HG03460 (cell line): Measurements from ENCODE around the gene CCNI2.

Experiments
- ATAC-seq: cut with Tn5 transposase; IDR thresholded peaks from one replicate; pipeline ENCODE4 v1.9.1; 2021; ENCODE audit not compliant: unreplicated experiment

The CCNI2 gene

DNA sequence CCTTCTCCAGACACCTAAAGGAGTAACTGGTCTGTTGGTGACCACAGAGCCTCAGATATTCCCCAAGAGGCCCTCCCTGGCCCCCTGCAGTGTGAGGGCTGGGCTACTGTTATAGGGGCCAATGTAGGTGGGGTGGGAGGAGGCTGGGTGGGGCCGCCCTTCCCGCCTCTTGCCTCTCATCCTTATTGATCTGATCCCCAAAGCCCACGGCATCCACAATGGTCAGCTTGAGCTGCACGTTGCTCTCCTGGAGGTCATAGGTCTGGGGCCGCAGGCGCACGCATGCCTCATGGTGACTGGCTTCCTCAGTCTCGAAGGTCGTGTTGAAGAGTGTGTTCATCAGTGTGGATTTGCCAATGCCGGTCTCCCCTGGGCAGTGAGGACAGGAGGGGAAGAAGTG, 16.8 kb downstream of the CCNI2 start:
- ATAC-seq = no peak

DNA sequence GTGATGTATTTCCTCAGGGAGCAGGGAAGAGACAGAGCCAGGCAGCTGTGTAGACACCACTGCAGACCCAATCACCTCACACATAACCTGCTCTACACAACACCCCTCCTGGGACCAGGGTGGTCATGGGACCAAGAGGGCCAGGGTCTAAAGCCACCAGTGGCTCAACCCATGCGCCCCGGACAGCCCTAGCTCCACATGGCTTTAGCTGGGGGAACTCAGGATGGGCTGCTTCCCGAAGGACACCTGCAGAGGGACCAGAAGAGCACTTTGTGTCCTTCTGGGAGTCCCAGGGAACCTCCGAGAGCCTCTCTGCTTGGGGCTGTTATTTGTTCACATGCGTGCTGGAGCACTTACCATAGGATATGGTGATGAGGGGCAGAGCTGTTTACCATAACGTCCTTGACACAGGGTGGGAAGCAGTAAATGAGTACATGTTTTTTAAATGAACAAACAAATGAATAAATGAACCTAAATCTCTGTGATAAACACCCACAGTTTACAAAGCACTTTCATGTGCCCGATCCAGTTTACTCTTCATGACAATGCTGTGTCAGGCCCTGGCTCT, 17.5 kb downstream of the CCNI2 start:
- no peak for ATAC-seq

GRCh38 chr5:132765311-132766019, 18.2 kb downstream of the CCNI2 start:
- ATAC-seq = no peak

- ATAC-seq = no peak
Observed at GRCh38 chr5:132766020-132766805, 19.0 kb downstream of the CCNI2 start.

DNA sequence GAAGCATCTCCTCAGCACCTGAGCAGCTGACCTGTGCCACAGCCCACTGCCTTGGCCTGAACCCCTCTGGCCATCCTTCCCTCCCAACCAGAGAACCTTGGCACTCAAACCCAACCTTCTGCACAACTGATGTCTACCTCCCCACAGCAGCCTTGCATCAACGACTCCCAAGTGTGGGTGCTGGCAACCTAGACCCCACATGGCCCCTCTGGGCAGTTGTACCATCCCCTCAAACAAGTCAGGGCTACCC, 19.5 kb downstream of the CCNI2 start:
- ATAC-seq = no peak

GRCh38 chr5:132767150-132767549, 19.9 kb downstream of the CCNI2 start:
- ATAC-seq = no peak

- no peak for ATAC-seq
Observed at GRCh38 chr5:132768485-132768868, 21.3 kb downstream of the CCNI2 start.

- no peak for ATAC-seq
Observed at GRCh38 chr5:132770476-132771159, 23.4 kb downstream of the CCNI2 start.

DNA sequence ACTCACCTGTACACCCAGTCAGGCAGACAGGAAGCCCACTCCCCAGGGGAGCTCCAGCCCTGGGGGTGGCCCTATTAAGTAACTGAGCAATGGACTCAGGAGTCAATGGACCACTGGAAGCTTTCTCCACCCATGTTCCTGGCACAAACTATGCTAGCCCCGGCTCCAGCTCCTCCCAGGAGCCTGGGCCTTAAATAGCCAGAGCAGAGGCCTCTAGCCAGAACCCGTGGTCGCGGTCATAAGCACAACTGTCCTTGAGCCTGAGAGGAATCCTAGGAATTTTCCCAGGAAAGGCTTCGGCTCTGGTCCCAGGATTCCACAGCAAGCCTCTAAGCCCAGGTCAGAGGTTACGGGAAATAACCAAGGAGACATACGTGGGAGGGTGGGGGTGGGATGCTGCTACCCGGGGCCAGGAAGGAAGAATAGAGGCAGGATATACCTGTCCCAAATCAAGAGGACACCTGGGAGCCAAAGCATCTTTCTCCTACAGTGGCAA, 24.3 kb downstream of the CCNI2 start:
- no peak for ATAC-seq

GRCh38 chr5:132772291-132773070, 25.3 kb downstream of the CCNI2 start:
- no peak for ATAC-seq

GRCh38 chr5:132773114-132773513, 25.9 kb downstream of the CCNI2 start:
- no peak for ATAC-seq

- ATAC-seq = no peak
Observed at GRCh38 chr5:132773601-132774355, 26.6 kb downstream of the CCNI2 start.

DNA sequence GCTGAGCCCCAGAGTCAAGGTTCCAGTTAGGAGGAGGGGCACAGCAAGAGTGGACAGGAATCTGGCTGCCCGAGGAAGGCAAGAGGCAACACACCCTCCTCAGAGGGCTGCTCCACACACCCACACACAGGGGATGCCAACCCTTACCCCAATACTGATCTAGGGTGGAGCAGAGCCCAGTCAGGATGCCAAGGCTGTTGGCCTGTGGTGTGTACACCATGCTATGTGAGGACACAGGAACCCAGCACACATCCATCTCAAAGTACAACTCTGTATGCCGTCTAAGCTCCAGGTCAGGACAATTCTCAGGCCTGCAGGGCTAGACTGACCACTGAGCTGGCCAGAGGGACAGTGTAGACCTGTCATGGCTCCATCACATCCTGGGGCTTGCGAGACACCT, 27.2 kb downstream of the CCNI2 start:
- ATAC-seq = no peak

GRCh38 chr5:132774896-132775295, 27.7 kb downstream of the CCNI2 start:
- ATAC-seq = no peak

DNA sequence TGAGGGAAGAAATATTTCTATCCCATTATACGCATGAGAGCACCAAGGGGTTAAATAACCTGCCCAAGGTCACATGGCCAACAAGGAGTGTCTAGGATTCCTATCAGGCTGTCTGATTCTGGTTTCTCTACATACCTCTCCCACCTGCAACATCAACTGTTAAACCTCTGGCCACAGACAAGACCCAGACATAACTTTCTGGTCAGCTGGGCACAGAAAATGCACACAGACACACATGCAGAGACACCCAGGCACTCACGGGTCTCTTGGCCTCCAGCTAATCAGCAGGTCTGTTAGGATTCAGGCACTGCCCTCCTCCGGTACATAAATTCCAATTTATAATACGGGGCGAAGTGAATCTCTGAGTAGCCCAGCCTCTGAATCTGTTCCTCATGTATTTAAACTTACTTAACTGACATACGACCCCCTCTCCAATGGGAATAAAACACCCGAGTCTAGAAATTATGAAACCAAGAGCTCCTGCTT, 28.3 kb downstream of the CCNI2 start:
- no peak for ATAC-seq

DNA sequence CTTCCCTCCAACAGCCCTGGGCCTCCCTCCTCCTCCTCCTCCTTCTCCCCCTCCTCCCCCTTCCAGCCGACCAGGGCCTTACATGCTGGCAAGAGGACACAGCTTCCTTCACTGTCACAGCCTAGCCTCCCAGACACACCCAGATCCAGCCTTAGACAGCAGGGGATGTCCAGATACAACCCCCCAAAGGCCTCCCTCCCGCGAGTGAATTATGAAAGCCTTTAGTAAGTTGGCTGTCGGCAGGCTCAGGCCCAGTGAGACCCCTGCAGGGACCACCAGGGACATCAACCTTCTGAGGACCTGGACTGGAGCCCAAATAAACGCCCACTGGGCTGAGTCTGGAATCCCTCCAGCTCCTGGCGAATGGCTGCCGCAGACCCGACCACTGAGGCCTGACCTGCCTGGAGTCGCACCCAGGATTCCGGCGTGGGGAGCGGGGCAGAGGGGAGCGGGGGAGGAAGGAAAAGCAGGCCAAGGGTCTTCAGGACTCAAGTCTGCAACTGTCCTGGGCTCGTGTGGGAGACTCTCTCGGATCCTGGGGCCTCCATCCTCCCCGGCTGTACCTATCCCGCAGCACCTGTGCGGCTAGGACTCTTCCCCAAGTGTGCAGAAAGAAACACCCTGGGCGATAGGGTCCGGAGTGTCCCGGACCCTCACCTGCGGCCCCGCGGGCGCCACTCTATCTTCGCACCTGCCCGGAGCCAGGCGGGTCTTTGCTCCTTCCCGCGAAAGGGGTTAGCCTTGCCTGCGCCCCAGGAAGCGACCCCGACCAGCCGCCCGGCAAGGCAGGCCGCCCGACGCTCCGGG, 29.1 kb downstream of the CCNI2 start:
- ATAC-seq = peak; percentile 22

DNA sequence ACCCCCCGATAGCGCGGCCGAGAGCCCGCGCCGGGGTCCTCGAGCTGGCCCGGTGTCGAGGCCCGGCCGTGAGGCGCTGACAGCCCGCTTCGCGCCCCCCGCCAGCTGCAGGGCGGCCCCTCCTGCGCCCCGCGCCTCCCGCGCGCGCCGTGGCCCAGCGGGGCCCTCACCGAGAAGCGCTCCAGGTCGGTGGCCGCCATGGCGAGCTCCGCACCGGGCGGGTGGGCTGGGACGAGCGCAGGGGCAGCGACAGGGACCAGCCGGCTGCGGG, 29.6 kb downstream of the CCNI2 start:
- ATAC-seq = no peak

DNA sequence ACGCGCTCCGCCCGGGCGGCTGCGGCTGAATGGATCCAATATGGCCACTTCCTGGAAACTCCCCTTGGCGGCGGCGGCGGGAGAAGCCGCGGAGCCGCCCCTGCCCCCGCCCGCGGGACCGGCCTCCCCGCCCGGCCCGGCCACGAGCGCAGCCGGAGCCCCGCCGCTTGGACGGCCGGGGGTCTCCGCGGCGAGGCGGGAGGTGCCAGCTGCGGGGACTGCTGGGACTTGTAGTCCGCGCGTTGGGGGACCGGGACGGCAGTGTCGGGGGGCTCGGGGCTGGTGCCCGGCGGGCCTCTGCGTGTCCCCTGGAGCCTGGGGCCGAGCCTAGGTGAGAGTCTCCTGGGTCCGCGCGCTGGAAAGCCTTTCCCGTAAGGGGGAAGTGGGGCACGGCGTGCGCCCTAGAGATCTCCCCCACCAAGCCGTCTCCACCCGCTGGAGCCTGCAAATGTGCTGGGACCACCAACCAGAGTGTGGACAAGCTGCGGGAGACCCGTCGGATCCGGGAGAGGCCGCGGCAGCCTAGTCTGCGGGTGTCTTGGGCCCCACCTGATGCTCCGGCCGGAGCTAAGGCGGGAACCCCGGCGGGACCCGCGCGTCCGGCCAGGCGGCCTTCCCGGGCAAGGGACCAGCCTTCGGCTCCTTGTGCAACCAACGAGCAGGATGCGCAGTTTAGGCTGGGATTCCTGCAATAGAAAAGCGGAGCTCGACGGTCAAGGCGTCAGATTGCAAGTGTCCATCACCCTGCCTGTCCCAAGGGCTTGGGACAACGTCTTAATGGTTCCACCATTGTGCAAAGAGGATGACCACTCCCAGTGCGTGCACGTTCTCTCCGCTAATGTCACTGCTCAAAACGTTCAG, 30.2 kb downstream of the CCNI2 start, which contains the start of gene SEPTIN8:
SEPTIN8 (minus strand) TSS at position 31 of the 861 bp plus-strand sequence. CDS start 102 bp downstream, outside the sequence.
- ATAC-seq = peak; percentile 62
